Fibroblast of pulmonary artery (primary cell): ENCODE data around the gene HP.

Experiments
- DNase-seq: peaks from one replicate; pipeline ENCODE4 v3.0.0-alpha.2; 2010; ENCODE audit warnings: low read depth
- H3K4me3 ChIP-seq: replicated peaks from 2 replicates; pipeline ENCODE4 v1.5.1; 2011; ENCODE audit warnings: low read depth, mild to moderate bottlenecking, control low read depth, low read length, moderate library complexity
- CTCF ChIP-seq: IDR thresholded peaks from 2 replicates; pipeline ENCODE4 v1.5.1; 2011; ENCODE audit warnings: mild to moderate bottlenecking, control low read depth, low read length, inconsistent platforms; ENCODE audit errors: missing control alignments

HP gene

GRCh38 chr16:72014675-72015074 is 39.6 kb upstream of the HP start:
- no peak overlapping the region for H3K4me3 ChIP-seq
- no peak for TF ChIP-seq CTCF
- DNase-seq, result no peak

DNA sequence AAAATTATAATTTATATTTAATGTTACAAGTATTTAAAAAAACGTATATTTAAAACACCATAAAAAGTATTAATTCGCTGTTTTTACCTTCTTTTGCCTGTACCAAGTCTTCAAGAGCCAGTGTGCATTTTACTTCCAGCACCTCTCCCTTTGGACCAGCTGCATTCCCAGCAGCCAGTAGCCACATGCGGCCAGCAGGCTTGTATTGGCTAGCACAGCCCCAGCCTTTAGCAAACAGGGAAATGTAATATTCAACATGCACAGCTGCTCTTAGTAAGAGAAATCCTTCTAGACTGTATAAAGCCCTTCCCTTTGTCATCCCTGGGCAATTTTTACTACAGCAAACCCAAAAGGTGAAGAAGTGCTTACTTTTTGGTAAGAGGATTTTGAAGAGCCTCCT is 39.2 kb upstream of the HP start:
- DNase-seq, result no peak
- TF ChIP-seq CTCF, result no peak

GRCh38 chr16:72018470-72018869 is 35.8 kb upstream of the HP start:
- H3K4me3 ChIP-seq, result no peak overlapping the region
- DNase-seq, result no peak
- no peak for TF ChIP-seq CTCF

More for the DNA sequence above, 39.2 kb upstream of the HP start:
- H3K4me3 ChIP-seq, result no peak overlapping the region

DNA sequence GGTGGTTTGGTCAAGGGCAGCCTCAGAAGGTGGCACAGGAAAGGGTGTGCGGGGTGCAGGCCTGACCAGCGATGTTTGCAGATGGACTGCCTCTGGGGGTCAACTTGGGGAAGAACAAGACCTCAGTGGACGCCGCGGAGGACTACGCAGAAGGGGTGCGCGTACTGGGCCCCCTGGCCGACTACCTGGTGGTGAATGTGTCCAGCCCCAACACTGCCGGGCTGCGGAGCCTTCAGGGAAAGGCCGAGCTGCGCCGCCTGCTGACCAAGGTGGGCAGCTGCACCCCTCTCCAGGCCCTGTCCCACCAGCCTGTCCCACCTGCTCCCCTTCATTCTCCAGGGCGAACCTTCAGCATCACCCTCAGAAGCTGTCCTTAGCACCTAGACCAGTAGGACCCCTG is 33.3 kb upstream of the HP start:
- DNase-seq, result no peak
- H3K4me3 ChIP-seq, result no peak overlapping the region

GRCh38 chr16:72022127-72022526 is 32.2 kb upstream of the HP start:
- TF ChIP-seq CTCF, result no peak
- no peak for DNase-seq
- no peak overlapping the region for H3K4me3 ChIP-seq

More for the DNA sequence above, 33.3 kb upstream of the HP start:
- peak; percentile 45 for TF ChIP-seq CTCF

GRCh38 chr16:72023962-72024361 is 30.3 kb upstream of the HP start:
- no peak for TF ChIP-seq CTCF
- no peak for DNase-seq

GRCh38 chr16:72024862-72025382 is 29.4 kb upstream of the HP start:
- no peak overlapping the region for H3K4me3 ChIP-seq
- DNase-seq, result no peak
- no peak for TF ChIP-seq CTCF

More at GRCh38 chr16:72023962-72024361, 30.3 kb upstream of the HP start:
- H3K4me3 ChIP-seq, result no peak overlapping the region
